GM21576 (cell line): ENCODE data around the gene SIAH3.

Experiments
- ATAC-seq: cut with Tn5 transposase; IDR thresholded peaks from one replicate; pipeline ENCODE4 v1.9.1; 2021; ENCODE audit warnings: mild to moderate bottlenecking, moderate library complexity; ENCODE audit not compliant: unreplicated experiment

Gene SIAH3

GRCh38 chr13:45863709-45864590, 12.4 kb upstream of the SIAH3 start:
- ATAC-seq: no peak

- no peak for ATAC-seq
Measured at GRCh38 chr13:45861322-45861721, 9.8 kb upstream of the SIAH3 start.

GRCh38 chr13:45860240-45860639, 8.7 kb upstream of the SIAH3 start:
- no peak for ATAC-seq

- ATAC-seq: no peak
Measured at GRCh38 chr13:45859705-45860104, 8.2 kb upstream of the SIAH3 start.

GRCh38 chr13:45852494-45852893, 941 bp upstream of the SIAH3 start:
- ATAC-seq: no peak

- ATAC-seq: no peak
Measured at GRCh38 chr13:45851956-45852355, 403 bp upstream of the SIAH3 start.

GRCh38 chr13:45850027-45850613, 1.4 kb downstream of the SIAH3 start:
- ATAC-seq: no peak

- ATAC-seq: no peak
Measured at GRCh38 chr13:45849408-45849807, 2.1 kb downstream of the SIAH3 start.

GRCh38 chr13:45847554-45848224, 3.9 kb downstream of the SIAH3 start:
- no peak for ATAC-seq

GRCh38 chr13:45846681-45847080, 4.9 kb downstream of the SIAH3 start:
- ATAC-seq: no peak

- no peak for ATAC-seq
Measured at GRCh38 chr13:45838171-45838745, 13.3 kb downstream of the SIAH3 start.

GRCh38 chr13:45837111-45837510, 14.4 kb downstream of the SIAH3 start:
- ATAC-seq: no peak

GRCh38 chr13:45834411-45834994, 17.1 kb downstream of the SIAH3 start:
- no peak for ATAC-seq

GRCh38 chr13:45833663-45834375, 17.7 kb downstream of the SIAH3 start:
- ATAC-seq: no peak

GRCh38 chr13:45833242-45833641, 18.3 kb downstream of the SIAH3 start:
- no peak for ATAC-seq

GRCh38 chr13:45831851-45832250, 19.7 kb downstream of the SIAH3 start:
- ATAC-seq: no peak

- no peak for ATAC-seq
Measured at GRCh38 chr13:45830121-45830520, 21.4 kb downstream of the SIAH3 start.

- ATAC-seq: no peak
Measured at GRCh38 chr13:45828256-45828968, 23.1 kb downstream of the SIAH3 start.

- no peak for ATAC-seq
Measured at GRCh38 chr13:45827318-45827717, 24.2 kb downstream of the SIAH3 start.

GRCh38 chr13:45826731-45827130, 24.8 kb downstream of the SIAH3 start:
- ATAC-seq: no peak
